Liver (tissue), 3 donors: ENCODE results near the gene CLASP2.

Experiments used
- SP1 ChIP-seq: IDR thresholded peaks from 2 replicates; pipeline ENCODE4 v1.6.1; 2018; ENCODE audit warnings: antibody characterized with exemption, mild to moderate bottlenecking
- TAF1 ChIP-seq: conservative IDR thresholded peaks from 2 replicates; pipeline ENCODE4 v1.6.1; 2016; ENCODE audit warnings: antibody characterized with exemption, mild to moderate bottlenecking
- YY1 ChIP-seq: IDR thresholded peaks from 2 replicates; pipeline ENCODE4 v1.6.1; 2016; ENCODE audit warnings: antibody characterized with exemption, mild to moderate bottlenecking
- TF ChIP-seq, protein P1 (sequence below): fragments of 150-350 bp; IDR thresholded peaks from 2 replicates; pipeline ENCODE4 v1.5.1; 2017; ENCODE audit warnings: improper control_type of control experiment, low read depth, low read length; ENCODE audit not compliant: missing input control
- donor health status: healthy.
- donor health status: healthy.

DNA sequence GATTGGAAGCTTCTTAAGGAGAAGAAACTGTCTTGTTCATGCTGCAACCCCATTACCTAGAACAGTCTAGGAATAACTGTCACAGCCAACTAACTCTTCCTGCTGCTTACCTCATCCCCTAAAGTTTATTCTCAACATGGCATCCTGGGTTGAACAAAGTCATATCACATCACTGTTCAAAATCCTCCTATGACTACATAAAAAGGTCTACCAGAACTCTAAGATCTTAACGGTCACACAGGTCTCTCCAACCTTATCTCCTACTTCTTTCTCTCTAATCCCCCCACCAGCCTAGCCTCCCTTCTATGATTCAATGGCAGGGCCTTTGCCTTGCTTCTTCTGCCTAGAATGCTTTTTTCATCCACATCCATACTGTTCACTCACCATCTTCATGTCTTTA, 69.3 kb downstream of the CLASP2 start:
- TF ChIP-seq, protein P1, sequence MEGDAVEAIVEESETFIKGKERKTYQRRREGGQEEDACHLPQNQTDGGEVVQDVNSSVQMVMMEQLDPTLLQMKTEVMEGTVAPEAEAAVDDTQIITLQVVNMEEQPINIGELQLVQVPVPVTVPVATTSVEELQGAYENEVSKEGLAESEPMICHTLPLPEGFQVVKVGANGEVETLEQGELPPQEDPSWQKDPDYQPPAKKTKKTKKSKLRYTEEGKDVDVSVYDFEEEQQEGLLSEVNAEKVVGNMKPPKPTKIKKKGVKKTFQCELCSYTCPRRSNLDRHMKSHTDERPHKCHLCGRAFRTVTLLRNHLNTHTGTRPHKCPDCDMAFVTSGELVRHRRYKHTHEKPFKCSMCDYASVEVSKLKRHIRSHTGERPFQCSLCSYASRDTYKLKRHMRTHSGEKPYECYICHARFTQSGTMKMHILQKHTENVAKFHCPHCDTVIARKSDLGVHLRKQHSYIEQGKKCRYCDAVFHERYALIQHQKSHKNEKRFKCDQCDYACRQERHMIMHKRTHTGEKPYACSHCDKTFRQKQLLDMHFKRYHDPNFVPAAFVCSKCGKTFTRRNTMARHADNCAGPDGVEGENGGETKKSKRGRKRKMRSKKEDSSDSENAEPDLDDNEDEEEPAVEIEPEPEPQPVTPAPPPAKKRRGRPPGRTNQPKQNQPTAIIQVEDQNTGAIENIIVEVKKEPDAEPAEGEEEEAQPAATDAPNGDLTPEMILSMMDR: no peak
- TF ChIP-seq SP1: no peak
- no peak for TF ChIP-seq YY1
- TF ChIP-seq TAF1: no peak
